SK-N-SH treated with all-trans-retinoic acid at 6 μM for 48 hours (cell line): ENCODE measurements around the gene SSBP2.

Experiments used
- ARNTL ChIP-seq: fragments of 450-650 bp; formaldehyde crosslinking; IDR thresholded peaks from 2 replicates; pipeline ENCODE4 v1.5.0; 2020; ENCODE audit warnings: low read depth, mild to moderate bottlenecking, moderate library complexity, borderline replicate concordance
- BACH2 ChIP-seq: fragments of 250-450 bp; sonication (Bioruptor Pico); IDR thresholded peaks from 2 replicates; pipeline ENCODE4 v1.9.0; 2021; ENCODE audit warnings: mild to moderate bottlenecking, borderline replicate concordance
- CSDC2 ChIP-seq: fragments of 250-450 bp; sonication (Bioruptor Pico); IDR thresholded peaks from 2 replicates; pipeline ENCODE4 v1.5.0; 2020; ENCODE audit warnings: mild to moderate bottlenecking, moderate library complexity
- ESRRG ChIP-seq: fragments of 250-450 bp; sonication (Bioruptor Pico); IDR thresholded peaks from 2 replicates; pipeline ENCODE4 v1.6.1; 2021; ENCODE audit warnings: mild to moderate bottlenecking
- GLIS3 ChIP-seq: fragments of 250-450 bp; sonication (Bioruptor Pico); IDR thresholded peaks from 2 replicates; pipeline ENCODE4 v1.5.0; 2020; ENCODE audit warnings: mild to moderate bottlenecking, moderate library complexity
- PPARA ChIP-seq: fragments of 250-450 bp; sonication (Bioruptor Pico); IDR thresholded peaks from 2 replicates; pipeline ENCODE4 v1.5.0; 2020; ENCODE audit warnings: mild to moderate bottlenecking, borderline replicate concordance
- RARB ChIP-seq: fragments of 250-450 bp; sonication (Bioruptor Pico); IDR thresholded peaks from 2 replicates; pipeline ENCODE4 v1.8.0; 2021; ENCODE audit warnings: mild to moderate bottlenecking, moderate library complexity
- ZFP3 ChIP-seq: fragments of 250-450 bp; sonication (Bioruptor Pico); IDR thresholded peaks from 2 replicates; pipeline ENCODE4 v1.5.0; 2020; ENCODE audit warnings: mild to moderate bottlenecking, moderate library complexity
- ZFP30 ChIP-seq: fragments of 450-650 bp; formaldehyde crosslinking; IDR thresholded peaks from 2 replicates; pipeline ENCODE4 v1.5.0; 2022; ENCODE audit warnings: mild to moderate bottlenecking, moderate library complexity
- ZNF565 ChIP-seq: fragments of 450-650 bp; formaldehyde crosslinking; conservative IDR thresholded peaks from 2 replicates; pipeline ENCODE4 v1.5.0; 2020; ENCODE audit warnings: low read depth, mild to moderate bottlenecking, moderate library complexity
- ZNF8 ChIP-seq: fragments of 450-650 bp; formaldehyde crosslinking; IDR thresholded peaks from 2 replicates; pipeline ENCODE4 v1.5.0; 2020; ENCODE audit warnings: mild to moderate bottlenecking, moderate library complexity
- TF ChIP-seq, protein P1 (sequence below): fragments of 250-450 bp; sonication (Bioruptor Pico); IDR thresholded peaks from 2 replicates; pipeline ENCODE4 v1.8.0; 2021; ENCODE audit warnings: low read depth, mild to moderate bottlenecking, moderate library complexity, borderline replicate concordance
- TF ChIP-seq, protein P2 (sequence below): fragments of 250-450 bp; sonication (Bioruptor Pico); IDR thresholded peaks from 2 replicates; pipeline ENCODE4 v1.5.0; 2020; ENCODE audit warnings: mild to moderate bottlenecking, moderate library complexity
- TF ChIP-seq, protein P3 (sequence below): fragments of 250-450 bp; sonication (Bioruptor Pico); IDR thresholded peaks from 2 replicates; pipeline ENCODE4 v1.8.0; 2020; ENCODE audit warnings: mild to moderate bottlenecking, moderate library complexity, borderline replicate concordance

DNA sequence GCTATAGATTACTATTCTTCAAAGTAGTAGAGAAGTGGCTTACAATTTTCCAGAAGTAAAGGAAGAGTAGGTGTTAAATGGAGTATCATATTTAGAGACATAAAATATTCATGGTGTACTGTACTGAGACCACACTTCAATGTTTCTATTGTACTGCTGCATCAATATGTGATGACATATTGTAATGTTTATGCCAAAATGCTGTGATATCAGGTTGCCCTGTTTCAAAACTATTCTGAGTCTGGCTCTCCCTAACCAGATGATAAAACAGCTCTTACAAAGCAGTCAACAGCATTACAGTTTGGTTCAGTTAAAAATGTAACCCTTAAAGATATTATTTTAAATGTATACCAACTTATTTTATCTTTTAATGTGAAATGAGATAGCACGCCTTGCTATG is 326.2 kb downstream of the SSBP2 start:
- no peak for TF ChIP-seq ZNF565
- no peak for TF ChIP-seq ESRRG
- TF ChIP-seq ZFP3 (CRISPR knock-in tag): no peak
- TF ChIP-seq ZNF8 (CRISPR knock-in tag): no peak
- TF ChIP-seq PPARA (CRISPR knock-in tag): no peak
- TF ChIP-seq, protein P1, sequence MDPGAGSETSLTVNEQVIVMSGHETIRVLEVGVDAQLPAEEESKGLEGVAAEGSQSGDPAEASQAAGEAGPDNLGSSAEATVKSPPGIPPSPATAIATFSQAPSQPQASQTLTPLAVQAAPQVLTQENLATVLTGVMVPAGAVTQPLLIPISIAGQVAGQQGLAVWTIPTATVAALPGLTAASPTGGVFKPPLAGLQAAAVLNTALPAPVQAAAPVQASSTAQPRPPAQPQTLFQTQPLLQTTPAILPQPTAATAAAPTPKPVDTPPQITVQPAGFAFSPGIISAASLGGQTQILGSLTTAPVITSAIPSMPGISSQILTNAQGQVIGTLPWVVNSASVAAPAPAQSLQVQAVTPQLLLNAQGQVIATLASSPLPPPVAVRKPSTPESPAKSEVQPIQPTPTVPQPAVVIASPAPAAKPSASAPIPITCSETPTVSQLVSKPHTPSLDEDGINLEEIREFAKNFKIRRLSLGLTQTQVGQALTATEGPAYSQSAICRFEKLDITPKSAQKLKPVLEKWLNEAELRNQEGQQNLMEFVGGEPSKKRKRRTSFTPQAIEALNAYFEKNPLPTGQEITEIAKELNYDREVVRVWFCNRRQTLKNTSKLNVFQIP (CRISPR knock-in tag): no peak
- TF ChIP-seq, protein P2, sequence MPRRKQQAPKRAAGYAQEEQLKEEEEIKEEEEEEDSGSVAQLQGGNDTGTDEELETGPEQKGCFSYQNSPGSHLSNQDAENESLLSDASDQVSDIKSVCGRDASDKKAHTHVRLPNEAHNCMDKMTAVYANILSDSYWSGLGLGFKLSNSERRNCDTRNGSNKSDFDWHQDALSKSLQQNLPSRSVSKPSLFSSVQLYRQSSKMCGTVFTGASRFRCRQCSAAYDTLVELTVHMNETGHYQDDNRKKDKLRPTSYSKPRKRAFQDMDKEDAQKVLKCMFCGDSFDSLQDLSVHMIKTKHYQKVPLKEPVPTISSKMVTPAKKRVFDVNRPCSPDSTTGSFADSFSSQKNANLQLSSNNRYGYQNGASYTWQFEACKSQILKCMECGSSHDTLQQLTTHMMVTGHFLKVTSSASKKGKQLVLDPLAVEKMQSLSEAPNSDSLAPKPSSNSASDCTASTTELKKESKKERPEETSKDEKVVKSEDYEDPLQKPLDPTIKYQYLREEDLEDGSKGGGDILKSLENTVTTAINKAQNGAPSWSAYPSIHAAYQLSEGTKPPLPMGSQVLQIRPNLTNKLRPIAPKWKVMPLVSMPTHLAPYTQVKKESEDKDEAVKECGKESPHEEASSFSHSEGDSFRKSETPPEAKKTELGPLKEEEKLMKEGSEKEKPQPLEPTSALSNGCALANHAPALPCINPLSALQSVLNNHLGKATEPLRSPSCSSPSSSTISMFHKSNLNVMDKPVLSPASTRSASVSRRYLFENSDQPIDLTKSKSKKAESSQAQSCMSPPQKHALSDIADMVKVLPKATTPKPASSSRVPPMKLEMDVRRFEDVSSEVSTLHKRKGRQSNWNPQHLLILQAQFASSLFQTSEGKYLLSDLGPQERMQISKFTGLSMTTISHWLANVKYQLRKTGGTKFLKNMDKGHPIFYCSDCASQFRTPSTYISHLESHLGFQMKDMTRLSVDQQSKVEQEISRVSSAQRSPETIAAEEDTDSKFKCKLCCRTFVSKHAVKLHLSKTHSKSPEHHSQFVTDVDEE (CRISPR knock-in tag): no peak
- TF ChIP-seq BACH2 (CRISPR knock-in tag): no peak
- no peak for TF ChIP-seq ARNTL
- TF ChIP-seq, protein P3, sequence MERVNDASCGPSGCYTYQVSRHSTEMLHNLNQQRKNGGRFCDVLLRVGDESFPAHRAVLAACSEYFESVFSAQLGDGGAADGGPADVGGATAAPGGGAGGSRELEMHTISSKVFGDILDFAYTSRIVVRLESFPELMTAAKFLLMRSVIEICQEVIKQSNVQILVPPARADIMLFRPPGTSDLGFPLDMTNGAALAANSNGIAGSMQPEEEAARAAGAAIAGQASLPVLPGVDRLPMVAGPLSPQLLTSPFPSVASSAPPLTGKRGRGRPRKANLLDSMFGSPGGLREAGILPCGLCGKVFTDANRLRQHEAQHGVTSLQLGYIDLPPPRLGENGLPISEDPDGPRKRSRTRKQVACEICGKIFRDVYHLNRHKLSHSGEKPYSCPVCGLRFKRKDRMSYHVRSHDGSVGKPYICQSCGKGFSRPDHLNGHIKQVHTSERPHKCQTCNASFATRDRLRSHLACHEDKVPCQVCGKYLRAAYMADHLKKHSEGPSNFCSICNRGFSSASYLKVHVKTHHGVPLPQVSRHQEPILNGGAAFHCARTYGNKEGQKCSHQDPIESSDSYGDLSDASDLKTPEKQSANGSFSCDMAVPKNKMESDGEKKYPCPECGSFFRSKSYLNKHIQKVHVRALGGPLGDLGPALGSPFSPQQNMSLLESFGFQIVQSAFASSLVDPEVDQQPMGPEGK (CRISPR knock-in tag): no peak
- no peak for TF ChIP-seq ZFP30
- no peak for TF ChIP-seq RARB (CRISPR knock-in tag)
- no peak for TF ChIP-seq GLIS3
- TF ChIP-seq CSDC2 (CRISPR knock-in tag): no peak
